HEK293 (cell line): ENCODE results near the gene AKR1C8.

Experiments
- CTCF ChIA-PET: fragments of 350-600 bp; formaldehyde crosslinking; extraction: SDS; loops from one replicate; lab custom pipeline; 2021; ENCODE audit warnings: antibody characterized with exemption; lab: Yijun Ruan, JAX
- POLR2A ChIA-PET: fragments of 300-600 bp; formaldehyde crosslinking; extraction: SDS; loops from one replicate; lab custom pipeline; 2020; ENCODE audit warnings: antibody characterized with exemption, inconsistent platforms; lab: Yijun Ruan, JAX
- H3K27ac ChIP-seq: fragments of 200-500 bp; sonication (Bioruptor generic); 2 replicates; pipeline ENCODE4 v1.5.1; 2014; ENCODE audit warnings: low read depth, low read length, control low read depth, inconsistent platforms; ENCODE audit errors: extremely low read depth
- H3K36me3 ChIP-seq, 2 experiments: fragments of 200-500 bp in 1 of 2; sonication (Bioruptor generic) in 1 of 2; 1 replicate in 1 of 2; 2 replicates in 1 of 2; pipeline ENCODE4 v1.5.1; 2014 to 2017; ENCODE audit warnings: inconsistent platforms in 2 of 2, low read length in 2 of 2; ENCODE audit not compliant: control insufficient read depth in 2 of 2, insufficient read depth in 1 of 2
- H3K4me1 ChIP-seq: fragments of 200-500 bp; sonication (Bioruptor generic); 2 replicates; pipeline ENCODE4 v1.5.1; 2014; ENCODE audit warnings: mild to moderate bottlenecking, low read length, inconsistent platforms; ENCODE audit not compliant: control insufficient read depth, insufficient read depth
- H3K4me3 ChIP-seq: 2 replicates; pipeline ENCODE4 v1.5.1; 2011; ENCODE audit warnings: low read depth, mild to moderate bottlenecking, control low read depth, low read length, moderate library complexity
- H3K9me3 ChIP-seq: fragments of 200-500 bp; sonication (Bioruptor generic); 2 replicates; pipeline ENCODE4 v1.5.1; 2014; ENCODE audit warnings: low read depth, low read length, inconsistent platforms; ENCODE audit not compliant: control insufficient read depth, insufficient read depth
- BCL11A ChIP-seq: fragments of 450-650 bp; formaldehyde crosslinking; IDR thresholded peaks from 2 replicates; pipeline ENCODE4 v1.5.1; 2016; ENCODE audit warnings: low read depth, missing biosample characterization, missing genetic modification characterization
- FEZF1 ChIP-seq: fragments of 450-650 bp; formaldehyde crosslinking; IDR thresholded peaks from 2 replicates; pipeline ENCODE4 v1.5.1; 2016; ENCODE audit warnings: missing biosample characterization, missing genetic modification characterization
- HOXD13 ChIP-seq: sonication (generic); formaldehyde crosslinking; IDR thresholded peaks from 2 replicates; pipeline ENCODE4 v1.8.0; 2022; ENCODE audit warnings: missing genetic modification reagents, borderline replicate concordance
- SCRT2 ChIP-seq: fragments of 450-650 bp; formaldehyde crosslinking; IDR thresholded peaks from 2 replicates; pipeline ENCODE4 v1.5.1; 2016; ENCODE audit warnings: missing biosample characterization, missing genetic modification characterization
- ZNF10 ChIP-seq: fragments of 450-650 bp; formaldehyde crosslinking; IDR thresholded peaks from 2 replicates; pipeline ENCODE4 v1.5.1; 2017; ENCODE audit warnings: missing biosample characterization, missing genetic modification characterization
- ZNF18 ChIP-seq: fragments of 450-650 bp; formaldehyde crosslinking; IDR thresholded peaks from 2 replicates; pipeline ENCODE4 v1.5.1; 2016; ENCODE audit warnings: missing biosample characterization, missing genetic modification characterization
- ZNF214 ChIP-seq: fragments of 450-650 bp; formaldehyde crosslinking; IDR thresholded peaks from 2 replicates; pipeline ENCODE4 v1.5.1; 2017; ENCODE audit warnings: missing biosample characterization, mild to moderate bottlenecking, missing genetic modification characterization, borderline replicate concordance
- ZNF311 ChIP-seq: fragments of 450-650 bp; formaldehyde crosslinking; IDR thresholded peaks from 2 replicates; pipeline ENCODE4 v1.5.1; 2017; ENCODE audit warnings: missing biosample characterization, missing genetic modification characterization, borderline replicate concordance
- ZNF473 ChIP-seq: fragments of 450-650 bp; formaldehyde crosslinking; IDR thresholded peaks from 2 replicates; pipeline ENCODE4 v1.5.1; 2017; ENCODE audit warnings: missing biosample characterization, missing genetic modification characterization
- ZNF510 ChIP-seq: fragments of 450-650 bp; formaldehyde crosslinking; IDR thresholded peaks from 2 replicates; pipeline ENCODE4 v1.5.1; 2018; ENCODE audit warnings: mild to moderate bottlenecking, missing genetic modification characterization, missing biosample characterization; ENCODE audit not compliant: insufficient replicate concordance
- ZNF521 ChIP-seq: fragments of 450-650 bp; formaldehyde crosslinking; IDR thresholded peaks from 2 replicates; pipeline ENCODE4 v1.5.1; 2017; ENCODE audit warnings: missing biosample characterization, mild to moderate bottlenecking, missing genetic modification characterization
- ZNF76 ChIP-seq: fragments of 450-650 bp; formaldehyde crosslinking; IDR thresholded peaks from 2 replicates; pipeline ENCODE4; 2016; ENCODE audit warnings: low read depth, missing biosample characterization, missing genetic modification characterization, borderline replicate concordance
- ZSCAN4 ChIP-seq: fragments of 450-650 bp; formaldehyde crosslinking; IDR thresholded peaks from 2 replicates; pipeline ENCODE4 v1.5.1; 2017; ENCODE audit warnings: missing biosample characterization, missing genetic modification characterization
- TF ChIP-seq, protein P1 (sequence below): fragments of 450-650 bp; IDR thresholded peaks from 2 replicates; pipeline ENCODE4 v1.5.1; 2018; ENCODE audit warnings: missing biosample characterization, missing genetic modification characterization
- TF ChIP-seq, protein P2 (sequence below): fragments of 450-650 bp; formaldehyde crosslinking; IDR thresholded peaks from 2 replicates; pipeline ENCODE4 v1.5.1; 2016; ENCODE audit warnings: missing biosample characterization, missing genetic modification characterization

AKR1C8 gene

DNA sequence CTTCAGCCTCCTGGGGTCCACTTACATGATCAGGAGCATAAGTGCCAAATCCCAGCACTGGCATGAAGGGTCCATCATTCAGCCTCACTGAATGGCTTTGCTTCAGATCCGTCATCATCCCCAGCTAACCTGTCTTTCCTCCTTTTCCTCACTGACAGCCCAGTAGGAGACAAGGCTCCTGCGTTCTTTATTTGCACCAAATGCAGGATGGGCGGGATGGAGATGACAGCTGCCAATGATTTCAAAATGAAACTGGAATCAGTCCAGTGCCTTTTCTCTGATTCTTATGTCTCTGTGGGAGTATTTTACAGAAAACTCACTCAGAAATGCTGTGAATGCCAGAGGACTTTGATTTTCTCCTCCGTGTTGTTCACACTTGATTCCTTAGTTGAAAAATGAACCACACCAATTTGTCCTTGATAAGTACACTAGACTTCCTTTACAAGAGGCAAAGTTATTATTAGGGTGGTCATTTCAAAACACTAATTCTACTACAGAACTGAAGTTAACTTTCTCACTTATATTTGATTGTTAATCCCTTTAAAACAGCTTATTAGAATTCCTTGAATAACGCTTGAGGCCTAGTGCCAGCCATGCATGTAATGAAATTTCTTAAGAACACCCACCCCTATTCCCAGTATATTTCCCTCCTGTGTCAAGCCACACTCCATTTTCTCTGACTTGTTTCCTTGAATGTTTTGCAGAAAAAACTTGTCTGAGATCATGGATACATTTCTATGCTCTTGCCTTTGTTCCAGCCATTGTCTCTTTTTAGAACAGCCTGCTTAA is at the start of gene AKR1C8:
Gene AKR1C8, minus strand, starts transcription at position 164 of the 789 bp plus-strand sequence. Its CDS starts 46 bp downstream, at position 118.
- H3K9me3 ChIP-seq: no peaks in the 10 kb centered on the region
- TF ChIP-seq ZSCAN4 (tag by site-specific recombination) (no peak), SCRT2 (tag by site-specific recombination) (no peak), ZNF18 (tag by site-specific recombination) (no peak), BCL11A (tag by site-specific recombination) (no peak)
- TF ChIP-seq, all 188 proteins: peak for 0
- ChIA-PET CTCF (no interaction called here), POLR2A (no interaction called here)
- Histone ChIP-seq H3K27ac (no peak within 1 kb of the TSS), H3K4me3 (no peak within 1 kb of the TSS), H3K36me3 (no peaks in the 10 kb centered on the region), H3K4me1 (no peaks in the 10 kb centered on the region)

DNA sequence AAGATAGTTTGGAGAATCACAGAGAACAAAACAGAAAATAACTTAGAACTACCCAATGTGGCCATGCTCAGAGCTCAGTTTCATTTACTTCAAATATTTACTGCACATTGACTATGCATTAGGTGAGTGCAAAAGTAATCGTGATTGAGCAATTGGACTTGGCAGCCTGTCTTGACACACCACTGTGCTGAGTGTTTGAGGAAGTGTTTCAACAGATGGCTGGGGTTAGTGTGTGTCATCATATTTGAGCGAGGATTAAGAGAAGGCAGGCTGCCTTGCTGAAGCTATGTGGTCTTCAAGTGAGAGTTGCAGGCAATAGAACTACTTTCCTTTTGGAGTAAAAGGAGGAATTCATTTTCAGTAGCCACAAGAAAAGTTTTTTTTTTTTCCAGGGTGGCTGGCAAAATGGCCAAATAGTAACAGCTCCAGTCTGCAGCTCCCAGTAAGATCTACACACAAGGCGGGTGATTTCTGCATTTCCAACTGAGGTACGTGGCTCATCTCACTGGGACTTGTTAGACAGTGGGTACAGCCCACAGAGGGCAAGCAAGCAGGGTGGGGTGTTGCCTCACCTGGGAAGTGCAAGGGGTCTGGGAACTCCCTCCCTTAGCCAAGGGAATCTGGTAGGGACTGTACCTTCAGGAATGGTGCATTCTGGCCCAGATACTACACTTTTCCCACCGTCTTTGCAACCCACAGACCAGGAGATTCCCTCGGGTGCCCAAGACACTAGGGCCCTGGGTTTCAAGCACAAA is 49.3 kb upstream of the AKR1C8 start:
- H3K4me3 ChIP-seq: no peak overlapping the region
- H3K27ac ChIP-seq: no peak overlapping the region
- no peaks in the 10 kb centered on the region for H3K36me3 ChIP-seq
- CTCF ChIA-PET: no interaction called here
- no peaks in the 10 kb centered on the region for H3K9me3 ChIP-seq
- POLR2A ChIA-PET: no interaction called here
- no peaks in the 10 kb centered on the region for H3K4me1 ChIP-seq
- no peak for TF ChIP-seq FEZF1 (tag by site-specific recombination)
- peak; percentile 31; the same call in 1 of the 2 replicates for TF ChIP-seq SCRT2 (tag by site-specific recombination)

- H3K36me3 ChIP-seq: no peaks in the 10 kb centered on the region
- TF ChIP-seq, protein P1, sequence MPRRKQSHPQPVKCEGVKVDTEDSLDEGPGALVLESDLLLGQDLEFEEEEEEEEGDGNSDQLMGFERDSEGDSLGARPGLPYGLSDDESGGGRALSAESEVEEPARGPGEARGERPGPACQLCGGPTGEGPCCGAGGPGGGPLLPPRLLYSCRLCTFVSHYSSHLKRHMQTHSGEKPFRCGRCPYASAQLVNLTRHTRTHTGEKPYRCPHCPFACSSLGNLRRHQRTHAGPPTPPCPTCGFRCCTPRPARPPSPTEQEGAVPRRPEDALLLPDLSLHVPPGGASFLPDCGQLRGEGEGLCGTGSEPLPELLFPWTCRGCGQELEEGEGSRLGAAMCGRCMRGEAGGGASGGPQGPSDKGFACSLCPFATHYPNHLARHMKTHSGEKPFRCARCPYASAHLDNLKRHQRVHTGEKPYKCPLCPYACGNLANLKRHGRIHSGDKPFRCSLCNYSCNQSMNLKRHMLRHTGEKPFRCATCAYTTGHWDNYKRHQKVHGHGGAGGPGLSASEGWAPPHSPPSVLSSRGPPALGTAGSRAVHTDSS (tag by site-specific recombination): no peak
- TF ChIP-seq, protein P2, sequence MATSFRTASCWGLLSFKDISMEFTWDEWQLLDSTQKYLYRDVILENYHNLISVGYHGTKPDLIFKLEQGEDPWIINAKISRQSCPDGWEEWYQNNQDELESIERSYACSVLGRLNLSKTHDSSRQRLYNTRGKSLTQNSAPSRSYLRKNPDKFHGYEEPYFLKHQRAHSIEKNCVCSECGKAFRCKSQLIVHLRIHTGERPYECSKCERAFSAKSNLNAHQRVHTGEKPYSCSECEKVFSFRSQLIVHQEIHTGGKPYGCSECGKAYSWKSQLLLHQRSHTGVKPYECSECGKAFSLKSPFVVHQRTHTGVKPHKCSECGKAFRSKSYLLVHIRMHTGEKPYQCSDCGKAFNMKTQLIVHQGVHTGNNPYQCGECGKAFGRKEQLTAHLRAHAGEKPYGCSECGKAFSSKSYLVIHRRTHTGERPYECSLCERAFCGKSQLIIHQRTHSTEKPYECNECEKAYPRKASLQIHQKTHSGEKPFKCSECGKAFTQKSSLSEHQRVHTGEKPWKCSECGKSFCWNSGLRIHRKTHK (tag by site-specific recombination): no peak
- TF ChIP-seq ZNF10 (tag by site-specific recombination) (no peak), ZNF510 (tag by site-specific recombination) (no peak), ZNF311 (tag by site-specific recombination) (no peak), FEZF1 (tag by site-specific recombination) (no peak), ZNF76 (tag by site-specific recombination) (no peak), ZNF473 (tag by site-specific recombination) (no peak), HOXD13 (CRISPR knock-in tag) (no peak), ZNF521 (no peak), ZNF214 (no peak)
- no peak overlapping the region for H3K4me3 ChIP-seq
- no peaks in the 10 kb centered on the region for H3K4me1 ChIP-seq
- ChIA-PET POLR2A (no interaction called here), CTCF (no interaction called here)
- H3K9me3 ChIP-seq: no peaks in the 10 kb centered on the region
- no peak overlapping the region for H3K27ac ChIP-seq
Observed at GRCh38 chr10:5233324-5233723, 48.4 kb upstream of the AKR1C8 start.
